HG02852 (cell line): ENCODE data around the gene FGD5.

ENCODE experiments used
- ATAC-seq: cut with Tn5 transposase; IDR thresholded peaks from one replicate; pipeline ENCODE4 v1.9.1; 2021; ENCODE audit warnings: mild to moderate bottlenecking, moderate library complexity; ENCODE audit not compliant: unreplicated experiment

The FGD5 gene

GRCh38 chr3:14818804-14819500 is at the start of gene FGD5:
TSS of gene FGD5 (plus strand) at chr3:14818962. CDS start at chr3:14819072, 110 bp downstream.
- no peak for ATAC-seq

GRCh38 chr3:14769544-14770325 is 49.0 kb upstream of the FGD5 start:
- ATAC-seq, result no peak

GRCh38 chr3:14770591-14770990 is 48.2 kb upstream of the FGD5 start:
- ATAC-seq, result no peak

GRCh38 chr3:14771593-14772497 is 46.9 kb upstream of the FGD5 start:
- no peak for ATAC-seq

- no peak for ATAC-seq
Measured at GRCh38 chr3:14772533-14773138, 46.1 kb upstream of the FGD5 start.

- no peak for ATAC-seq
Measured at GRCh38 chr3:14773281-14773680, 45.5 kb upstream of the FGD5 start.

GRCh38 chr3:14773691-14774128 is 45.1 kb upstream of the FGD5 start:
- no peak for ATAC-seq

GRCh38 chr3:14774431-14774830 is 44.3 kb upstream of the FGD5 start:
- ATAC-seq, result no peak

GRCh38 chr3:14775011-14775410 is 43.8 kb upstream of the FGD5 start:
- ATAC-seq, result no peak

- no peak for ATAC-seq
Measured at GRCh38 chr3:14775563-14775962, 43.2 kb upstream of the FGD5 start.

GRCh38 chr3:14779069-14779685 is 39.6 kb upstream of the FGD5 start:
- ATAC-seq, result no peak

GRCh38 chr3:14780927-14781507 is 37.7 kb upstream of the FGD5 start:
- peak; percentile 84 for ATAC-seq

- ATAC-seq, result no peak
Measured at GRCh38 chr3:14783480-14784086, 35.2 kb upstream of the FGD5 start.

- no peak for ATAC-seq
Measured at GRCh38 chr3:14784087-14784681, 34.6 kb upstream of the FGD5 start.

GRCh38 chr3:14785207-14786155 is 33.3 kb upstream of the FGD5 start:
- ATAC-seq, result no peak

GRCh38 chr3:14786369-14786768 is 32.4 kb upstream of the FGD5 start:
- no peak for ATAC-seq

- no peak for ATAC-seq
Measured at GRCh38 chr3:14787630-14788029, 31.1 kb upstream of the FGD5 start.

GRCh38 chr3:14788644-14789043 is 30.1 kb upstream of the FGD5 start:
- ATAC-seq, result no peak
